ENCODE measurements around the gene PRR33.

Gene PRR33

GRCh38 chr11:1863352-1864216 is 28.1 kb downstream of the PRR33 start:
- no peak for DNase-seq (ENCODE audit: low read depth in 2 of 2)

- DNase-seq (ENCODE audit: low read depth in 2 of 2) = no peak
These were observed 28.9 kb downstream of the PRR33 start for GRCh38 chr11:1862588-1863351.

GRCh38 chr11:1861435-1862411 is 30.0 kb downstream of the PRR33 start:
- DNase-seq (ENCODE audit: low read depth in 2 of 2) = no peak

- no peak for DNase-seq (ENCODE audit: low read depth in 2 of 2)
These were observed 31.6 kb downstream of the PRR33 start for GRCh38 chr11:1860108-1860507.

- DNase-seq (ENCODE audit: low read depth in 2 of 2) = no peak
These were observed 32.7 kb downstream of the PRR33 start for GRCh38 chr11:1859004-1859403.

- DNase-seq (ENCODE audit: low read depth in 2 of 2) = no peak
These were observed 33.1 kb downstream of the PRR33 start for GRCh38 chr11:1858576-1858975.

GRCh38 chr11:1858154-1858553 is 33.5 kb downstream of the PRR33 start:
- no peak for DNase-seq (ENCODE audit: low read depth in 2 of 2)

- DNase-seq (ENCODE audit: low read depth in 2 of 2) = no peak
These were observed 34.6 kb downstream of the PRR33 start for GRCh38 chr11:1857064-1857463.

GRCh38 chr11:1856306-1857005 is 35.2 kb downstream of the PRR33 start:
- DNase-seq (ENCODE audit: low read depth in 2 of 2) = no peak

GRCh38 chr11:1855886-1856265 is 35.8 kb downstream of the PRR33 start:
- DNase-seq (ENCODE audit: low read depth in 2 of 2) = no peak

GRCh38 chr11:1854949-1855885 is 36.5 kb downstream of the PRR33 start:
- DNase-seq (ENCODE audit: low read depth in 2 of 2) = peak; percentile 42 to 66

- DNase-seq (ENCODE audit: low read depth in 2 of 2) = no peak
These were observed 37.4 kb downstream of the PRR33 start for GRCh38 chr11:1854132-1854948.

- DNase-seq (ENCODE audit: low read depth in 2 of 2) = no peak
These were observed 38.1 kb downstream of the PRR33 start for GRCh38 chr11:1853376-1854131.

- DNase-seq (ENCODE audit: low read depth in 2 of 2) = peak; percentile 81 to 90
These were observed 38.8 kb downstream of the PRR33 start, which contains the start of gene LSP1 for GRCh38 chr11:1852877-1853276. LSP1 (plus strand) TSS chr11:1853084; CDS start chr11:1853145, 61 bp downstream.

GRCh38 chr11:1852271-1852876 is 39.3 kb downstream of the PRR33 start:
- no peak for DNase-seq (ENCODE audit: low read depth in 2 of 2)

- DNase-seq (ENCODE audit: low read depth in 2 of 2) = no peak
These were observed 40.1 kb downstream of the PRR33 start for GRCh38 chr11:1851468-1852180.
